ENCODE results near the gene MVD. TPM values are rescaled to one million over a fixed set of nuclear protein-coding genes. Genes with fewer than 3 reads are reported as not detected.

MVD gene
- total RNA-seq, 1 experiment from 2014 or later = 28.1 TPM

DNA sequence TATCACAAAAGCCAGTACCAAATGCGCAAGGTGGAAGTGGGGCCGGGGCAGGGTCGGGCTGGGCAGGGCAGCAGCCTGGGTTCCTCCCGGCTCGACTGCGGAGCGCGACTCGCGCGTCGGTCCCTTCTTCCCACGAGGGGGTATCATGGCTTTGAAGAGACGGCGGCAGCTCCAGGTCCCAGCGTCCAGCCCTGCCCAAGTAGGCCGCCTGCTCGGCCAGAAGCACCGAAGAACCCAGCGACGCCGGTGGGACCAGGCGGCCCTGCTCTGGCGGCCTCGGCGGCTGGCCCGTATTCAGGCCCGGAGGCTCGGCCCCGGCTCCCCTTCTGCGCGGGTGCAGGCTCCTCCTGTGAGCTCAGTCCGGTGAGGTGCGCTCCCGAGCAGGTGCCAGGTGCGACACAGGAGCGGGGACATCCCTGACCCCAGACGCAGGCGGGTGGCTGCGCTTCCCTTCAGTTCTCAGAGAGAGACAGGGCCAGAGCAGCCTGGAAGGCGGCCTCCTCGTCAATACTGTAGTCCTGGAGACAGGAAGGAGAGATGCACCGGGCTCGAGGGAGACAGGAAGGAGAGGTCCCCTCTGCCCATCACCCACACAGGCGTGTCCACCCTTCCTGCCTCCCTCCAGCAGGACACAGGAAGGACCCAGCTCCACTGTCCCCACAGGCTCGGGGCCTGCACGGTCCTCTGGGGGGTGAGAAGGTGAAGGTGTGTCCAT lies 34.4 kb upstream of the MVD start:
- no peak for DNase-seq (ENCODE audit: low spot score)

DNA sequence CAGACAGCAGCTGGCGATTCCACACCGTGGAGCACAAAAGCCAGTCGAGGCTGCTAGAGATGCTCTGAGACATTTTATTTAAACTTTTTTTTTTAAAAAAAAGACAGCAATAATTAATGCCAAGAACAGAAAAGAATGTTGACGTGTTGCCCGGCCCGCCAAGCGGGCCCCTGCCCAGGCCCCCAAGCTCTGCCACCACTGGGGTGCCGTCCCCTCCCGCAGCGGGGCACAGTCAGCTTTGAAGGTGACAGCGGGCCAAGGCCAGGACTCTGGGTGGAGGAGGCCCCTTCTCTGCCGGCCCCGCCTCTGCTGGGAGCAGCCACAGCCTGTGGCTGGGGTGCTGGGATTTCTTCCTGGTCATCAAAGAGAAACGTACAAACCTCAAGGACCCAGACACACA lies 33.5 kb upstream of the MVD start:
- DNase-seq (ENCODE audit: low spot score) = no peak

DNA sequence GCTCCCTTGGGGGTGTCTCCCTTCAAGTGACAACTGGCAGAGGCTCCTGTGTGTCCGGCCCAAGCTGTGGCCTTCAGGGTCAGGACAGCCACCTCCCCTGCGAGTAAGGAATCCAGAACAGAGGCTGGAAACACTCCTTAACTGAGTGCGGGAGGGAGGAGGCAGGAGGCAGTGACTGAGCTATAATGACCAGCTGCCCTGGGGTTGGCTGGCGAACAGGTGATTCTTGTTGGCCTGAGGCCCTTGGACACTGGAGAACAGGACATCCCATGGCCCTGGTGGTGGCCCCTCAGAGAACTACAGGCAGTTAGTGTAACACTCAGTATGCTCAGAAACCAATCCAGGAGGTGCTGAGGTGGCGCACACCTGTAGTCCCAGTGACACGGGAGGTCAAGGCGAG lies 32.9 kb upstream of the MVD start:
- no peak for DNase-seq (ENCODE audit: low spot score)

DNA sequence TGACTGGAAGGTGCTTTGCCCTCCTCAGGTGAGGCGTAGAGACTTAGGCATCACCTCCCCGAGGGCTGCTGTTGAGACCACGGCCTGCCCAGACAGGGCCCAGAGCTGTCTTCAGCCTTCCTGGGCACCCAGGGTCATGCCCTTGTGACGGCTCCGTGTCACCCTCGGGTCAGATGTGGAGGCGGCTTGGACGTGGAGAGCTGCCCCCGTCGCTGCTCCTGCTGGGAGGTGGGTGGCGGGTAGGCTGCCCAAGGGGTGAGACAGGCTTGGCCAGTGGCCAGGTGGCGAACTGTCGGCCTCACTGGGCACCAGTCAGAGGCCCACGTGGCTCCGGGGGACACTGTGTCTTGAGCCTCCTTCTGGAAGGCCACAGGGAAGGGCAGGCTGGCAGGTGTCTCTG lies 32.3 kb upstream of the MVD start:
- DNase-seq (ENCODE audit: low spot score) = no peak

DNA sequence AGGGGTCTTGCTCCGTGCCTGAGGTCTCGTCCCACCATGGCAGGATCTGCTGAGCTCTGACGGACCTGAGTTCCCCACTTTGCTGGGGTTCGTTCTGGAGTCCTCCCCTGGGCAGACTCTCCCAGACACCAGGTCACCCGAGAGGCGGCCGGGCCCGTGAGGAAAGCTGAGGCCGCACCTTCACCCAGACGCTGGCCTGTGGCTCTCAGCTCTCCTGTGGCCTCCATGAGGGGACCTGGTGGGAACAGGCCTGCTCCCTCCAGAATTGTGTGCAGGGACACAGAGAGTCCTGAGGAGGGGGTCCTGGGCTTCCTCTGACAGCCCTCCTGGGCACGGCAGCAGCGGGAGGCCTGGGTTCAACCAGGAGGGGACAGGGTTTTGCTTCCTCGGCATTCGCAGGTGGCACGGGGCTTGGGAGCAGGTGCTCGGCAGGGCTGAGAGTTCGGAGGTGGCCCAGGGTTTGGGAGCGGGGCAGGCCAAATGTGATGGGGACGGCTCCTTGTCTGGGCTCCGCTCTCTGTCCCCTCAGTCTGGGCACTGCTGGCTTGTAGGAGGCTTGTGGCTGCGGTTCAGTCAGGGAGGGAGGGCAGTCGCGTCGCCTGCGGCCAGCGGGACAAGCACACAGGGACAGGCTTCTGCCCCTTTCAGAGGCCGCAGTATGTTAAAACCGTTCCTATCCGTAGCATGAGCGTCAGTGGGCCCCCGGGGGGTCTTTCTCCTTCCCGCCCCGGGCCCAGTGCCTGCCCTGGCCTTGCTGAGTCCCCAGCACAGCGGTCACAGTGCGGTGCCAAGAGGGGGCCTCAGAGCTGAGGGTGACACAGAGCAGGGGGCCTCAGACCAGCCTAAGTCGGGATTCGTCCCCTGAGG lies 31.6 kb upstream of the MVD start:
- DNase-seq (ENCODE audit: low spot score) = no peak

DNA sequence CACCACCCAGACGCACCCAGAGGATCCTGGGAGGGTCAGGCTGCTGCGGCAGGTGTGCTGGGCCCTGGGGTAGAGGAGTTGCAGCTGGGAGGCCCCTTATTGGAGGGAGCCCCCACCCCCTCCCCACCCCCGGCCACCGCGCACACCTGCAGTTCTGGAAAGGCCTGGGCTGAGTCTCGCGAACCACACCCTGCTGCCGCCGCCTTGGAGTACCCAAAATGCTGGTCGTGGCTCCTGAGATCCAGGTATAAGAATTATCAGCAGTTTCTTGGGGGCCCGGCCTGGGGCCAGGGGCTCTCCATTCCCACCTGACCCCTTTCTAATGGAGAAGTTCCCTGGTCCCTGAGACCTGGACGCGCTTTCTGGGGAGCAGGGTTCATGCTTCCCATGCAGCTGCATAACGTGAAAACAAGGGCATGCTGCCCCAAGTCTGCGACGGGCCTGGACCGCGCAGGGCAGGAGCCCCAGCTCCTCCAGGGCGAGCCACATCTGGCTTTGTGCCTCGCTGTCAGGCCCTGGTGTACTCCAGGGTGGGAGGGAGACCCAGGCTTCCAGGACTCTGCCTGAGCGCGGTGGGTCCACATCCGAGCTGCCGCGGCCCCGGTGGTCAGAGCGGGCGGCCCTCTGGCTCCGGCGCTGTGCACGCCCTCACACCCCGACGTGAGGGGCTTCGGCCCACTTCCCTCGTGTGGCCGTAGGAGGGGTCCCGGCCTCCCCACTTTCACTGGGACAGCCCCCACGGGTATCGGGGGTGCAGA lies 30.7 kb upstream of the MVD start:
- no peak for DNase-seq (ENCODE audit: low spot score)

DNA sequence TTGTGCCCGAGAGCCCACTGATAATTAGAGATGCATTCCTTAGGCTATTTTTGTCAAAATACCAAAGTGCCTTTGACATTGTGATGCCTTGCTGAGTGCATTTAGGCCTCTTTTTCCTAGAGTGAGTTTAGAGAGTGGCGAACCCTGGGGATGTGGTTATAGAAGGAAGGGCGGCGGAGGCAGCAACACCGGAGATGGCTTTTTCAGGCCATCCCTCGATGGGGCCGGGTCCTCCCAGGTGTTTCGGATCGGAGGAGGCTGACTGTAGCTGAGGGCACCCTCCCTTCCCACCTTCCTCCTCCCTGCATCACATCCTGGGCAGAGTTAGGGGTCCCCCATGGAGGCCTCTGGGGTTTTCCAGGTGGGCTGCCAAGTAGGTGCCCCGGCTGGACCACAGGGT lies 30.0 kb upstream of the MVD start:
- DNase-seq (ENCODE audit: low spot score) = no peak

DNA sequence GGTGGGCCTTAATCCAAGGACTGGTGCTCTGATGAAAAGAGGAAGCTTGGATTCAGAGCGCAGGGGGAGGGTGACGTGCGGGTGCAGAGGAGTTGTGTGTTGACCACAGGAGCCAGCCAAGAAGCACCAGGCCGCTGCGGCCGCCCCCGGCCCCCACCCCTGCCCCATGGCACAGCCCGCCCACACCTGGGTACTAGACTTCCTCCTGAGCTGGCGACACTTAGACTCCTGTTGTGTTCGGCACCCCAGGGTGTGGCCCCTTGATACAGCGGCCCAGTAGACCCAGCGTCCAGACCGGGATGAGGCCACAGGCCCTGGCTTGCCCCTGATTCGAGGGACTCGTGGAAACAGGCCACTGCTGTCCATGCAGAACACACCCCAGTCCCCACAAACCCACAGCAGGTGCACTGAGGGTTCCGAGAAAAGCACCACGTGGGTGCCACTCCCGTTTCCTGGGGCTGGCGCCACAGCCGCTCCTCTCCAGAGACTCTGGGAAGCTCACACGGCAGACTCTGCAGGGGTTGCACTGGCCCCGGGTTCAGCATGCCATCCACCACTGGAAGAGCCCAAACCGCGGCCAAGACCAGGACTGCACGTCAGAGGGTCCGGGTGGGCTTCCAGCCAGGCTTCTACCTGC lies 29.2 kb upstream of the MVD start:
- no peak for DNase-seq (ENCODE audit: low spot score)

DNA sequence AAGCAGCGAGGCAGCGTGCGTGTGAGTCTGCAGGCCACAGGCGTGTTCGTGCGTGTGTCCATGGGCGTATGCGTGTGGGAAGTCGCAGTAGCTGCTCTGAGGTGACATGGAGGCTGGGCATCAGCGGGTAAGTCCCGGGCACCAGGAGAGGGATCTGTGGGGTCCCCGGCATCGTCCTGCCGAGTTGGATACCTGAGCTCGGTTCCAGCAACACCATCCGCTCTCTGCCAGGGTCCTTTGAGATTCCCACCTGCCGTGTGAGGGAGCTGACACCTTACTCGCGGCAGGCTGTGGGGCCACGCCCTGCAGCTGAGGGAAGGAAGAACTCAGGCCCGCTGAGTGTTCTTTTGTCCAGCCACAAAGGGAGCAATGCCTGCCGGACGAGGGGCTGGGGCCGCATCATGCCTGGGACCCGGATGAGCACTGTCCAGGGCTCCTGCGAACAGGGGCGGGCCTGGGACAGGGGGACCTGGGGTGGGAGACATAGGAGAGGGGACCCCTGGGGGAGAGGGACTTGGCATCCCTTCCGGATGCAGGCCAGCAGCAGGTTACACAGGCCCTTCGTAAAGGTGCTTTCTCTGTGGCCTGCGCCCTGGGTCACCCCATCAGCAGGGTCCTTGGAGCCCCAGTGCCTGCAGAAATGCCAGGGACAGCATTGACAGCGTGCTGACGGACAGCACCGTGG lies 28.4 kb upstream of the MVD start:
- no peak for DNase-seq (ENCODE audit: low spot score)

DNA sequence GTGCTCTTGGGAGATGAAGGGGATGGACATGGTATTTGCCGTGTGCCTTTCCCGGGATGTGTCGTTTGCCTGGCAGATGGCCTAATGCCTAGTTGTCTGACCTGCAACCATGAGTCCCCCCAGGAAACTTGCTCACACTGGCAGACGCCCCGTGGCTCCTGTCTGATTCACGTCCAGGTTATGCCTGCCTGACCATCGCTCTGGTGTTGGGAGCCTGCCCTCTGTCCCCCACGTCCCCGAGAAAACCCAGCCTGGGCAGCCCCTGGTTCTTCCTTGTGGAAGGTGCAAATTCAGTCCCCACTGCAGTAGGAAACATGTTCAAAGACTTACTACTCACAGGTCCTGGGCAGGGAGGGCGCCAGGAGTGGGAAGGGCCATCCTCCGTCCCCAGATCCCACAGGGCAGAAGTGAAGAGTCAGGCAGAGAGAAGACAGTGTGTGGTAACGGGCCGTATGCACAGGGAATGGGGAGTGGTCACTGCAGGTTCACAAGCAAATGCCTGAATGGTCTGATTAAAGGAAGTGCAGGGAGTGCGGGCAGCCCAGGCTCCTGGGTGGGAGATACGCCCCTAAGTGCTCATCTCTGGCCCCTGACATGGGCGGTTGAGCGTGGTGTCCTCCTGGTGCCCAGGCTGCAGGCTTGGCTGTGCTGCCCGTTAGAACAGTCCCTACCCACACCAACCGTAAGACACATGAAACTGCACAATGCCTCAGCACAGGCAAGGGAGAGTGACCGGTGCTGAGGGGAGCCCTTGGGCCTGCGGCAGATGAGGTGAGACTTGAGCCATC lies 27.6 kb upstream of the MVD start:
- DNase-seq (ENCODE audit: low spot score) = no peak

DNA sequence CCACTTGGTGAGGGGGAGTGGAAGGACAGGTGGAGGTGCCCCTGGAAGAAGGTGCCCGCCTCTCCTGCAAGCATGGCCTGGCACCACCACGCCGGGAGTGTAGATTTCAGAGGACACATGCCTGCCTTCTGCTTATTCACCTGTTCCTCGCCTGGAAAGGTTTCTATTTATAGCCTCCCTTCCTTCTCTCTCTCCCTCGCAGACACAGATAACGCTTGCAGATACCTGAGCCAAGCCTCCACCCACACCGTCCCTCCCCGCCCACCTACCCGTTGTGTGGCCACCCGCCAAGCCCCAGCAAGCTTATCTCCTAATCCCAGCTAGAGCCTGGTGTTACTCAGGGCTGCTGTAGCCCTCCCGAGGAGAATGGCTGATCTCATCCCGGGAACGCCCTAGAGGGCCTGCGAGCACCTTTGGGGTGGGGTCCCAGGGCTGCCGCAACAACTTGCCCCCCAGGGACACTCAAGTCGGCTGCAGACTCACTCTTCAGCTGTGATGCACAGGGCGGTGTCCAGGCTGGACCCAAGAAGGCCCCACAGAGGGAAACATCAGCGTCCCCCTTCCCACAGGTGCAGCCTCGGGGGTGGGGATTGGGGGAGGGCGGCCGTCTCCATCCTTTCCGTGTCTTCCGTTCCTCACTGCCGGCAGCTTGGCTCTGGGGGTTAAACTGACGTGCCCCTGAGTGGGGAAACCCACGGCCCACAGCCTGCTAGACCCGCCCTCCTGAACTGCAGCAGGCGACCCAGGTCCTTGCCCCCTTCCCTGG lies 25.3 kb upstream of the MVD start:
- DNase-seq (ENCODE audit: low spot score) = no peak

DNA sequence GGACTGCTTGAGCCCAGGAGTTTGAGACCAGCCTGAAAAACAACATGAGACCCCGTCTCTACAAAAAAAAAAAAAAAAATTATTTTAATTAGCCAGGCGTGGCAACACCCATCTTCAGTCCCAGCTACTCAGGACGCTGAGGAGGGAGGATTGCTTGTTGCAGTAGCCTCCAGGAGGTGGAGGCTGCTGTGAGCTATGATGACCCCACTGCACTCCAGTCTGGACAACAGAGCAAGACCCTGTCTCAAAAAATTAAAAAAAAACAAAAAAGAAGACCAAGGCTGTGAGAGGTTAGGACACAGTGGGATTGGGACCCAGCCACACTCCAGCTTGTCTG lies 24.8 kb upstream of the MVD start:
- DNase-seq (ENCODE audit: low spot score) = no peak

DNA sequence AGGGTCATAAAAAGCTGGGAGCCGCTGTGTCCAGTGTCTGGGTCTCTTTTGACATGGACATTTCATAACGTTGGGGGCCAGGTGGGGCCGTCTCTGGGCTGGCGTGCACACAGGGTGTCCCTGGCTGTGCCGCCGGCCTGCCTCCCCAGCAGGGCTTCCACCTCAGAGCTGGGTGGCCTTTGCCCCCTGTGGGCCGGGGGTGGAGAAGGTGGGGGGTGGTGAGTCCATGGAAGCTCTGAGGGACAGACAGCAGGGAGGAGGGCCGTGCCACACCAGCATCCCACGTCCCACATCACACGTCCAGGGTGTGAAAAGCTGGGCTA lies 24.3 kb upstream of the MVD start:
- DNase-seq (ENCODE audit: low spot score) = no peak

DNA sequence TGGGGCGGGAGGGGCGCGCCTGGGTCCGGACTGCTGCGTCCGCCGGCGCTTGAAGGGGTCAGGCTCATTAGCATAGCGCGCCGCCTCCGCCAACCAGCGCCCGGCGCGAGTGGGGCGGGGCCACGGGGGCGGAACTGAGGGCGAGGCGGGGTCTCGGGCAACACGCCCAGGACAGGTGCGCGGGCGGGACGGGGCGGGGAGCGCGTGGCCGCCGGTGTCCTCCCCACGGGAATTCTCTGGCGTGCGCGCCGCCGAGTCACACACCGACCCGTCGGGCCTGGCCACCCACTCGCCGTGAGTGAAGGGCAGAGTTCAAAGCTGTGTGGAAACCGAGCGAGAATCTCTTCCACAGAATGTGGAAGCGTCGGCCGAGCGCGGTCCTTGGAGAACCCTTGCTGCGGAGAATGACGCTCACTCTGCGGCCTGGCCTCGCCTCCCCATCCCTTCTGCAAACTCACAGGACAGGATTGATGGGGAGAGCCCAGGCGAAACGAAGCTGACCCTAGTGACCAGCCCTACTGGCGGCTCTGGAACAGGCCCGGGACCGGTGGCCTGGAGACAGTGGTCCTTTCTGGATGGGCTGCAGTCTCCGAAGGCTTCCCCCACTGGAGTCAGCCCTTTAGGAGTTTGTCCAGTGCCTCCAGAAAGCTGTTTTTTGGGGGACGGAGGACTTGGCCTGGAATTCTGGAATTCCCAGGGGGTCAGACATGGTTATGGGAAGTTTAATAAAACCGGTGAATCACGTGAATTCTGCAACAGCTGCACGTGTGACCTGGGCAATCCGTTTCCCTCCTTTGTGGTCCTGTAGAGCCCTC lies 23.8 kb upstream of the MVD start, which contains the start of gene SNAI3:
Gene SNAI3, minus strand, starts transcription at position 69 of the 815 bp plus-strand sequence. CDS start 101 bp downstream, outside the sequence.
- DNase-seq (ENCODE audit: low spot score) = peak; percentile 47

DNA sequence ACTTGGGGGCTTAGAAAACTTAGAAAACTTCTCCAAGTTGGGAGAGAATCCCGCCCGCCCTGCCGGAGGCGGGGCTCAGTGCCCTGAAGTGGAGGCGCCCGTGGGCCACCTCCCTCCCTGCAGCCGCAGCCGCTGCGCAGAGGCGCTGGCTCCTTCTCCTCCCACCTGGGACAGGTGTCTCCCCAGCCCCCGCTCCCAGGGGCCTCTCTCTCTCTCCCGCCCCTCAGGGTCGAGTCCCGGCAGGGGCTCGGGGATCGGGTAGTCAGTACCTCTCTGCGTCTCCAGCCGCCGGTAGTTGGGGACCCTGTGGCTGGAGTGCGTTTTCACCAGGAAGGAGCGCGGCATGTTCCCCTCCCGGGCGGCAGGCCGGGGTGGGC lies 23.2 kb upstream of the MVD start:
- no peak for DNase-seq (ENCODE audit: low spot score)

DNA sequence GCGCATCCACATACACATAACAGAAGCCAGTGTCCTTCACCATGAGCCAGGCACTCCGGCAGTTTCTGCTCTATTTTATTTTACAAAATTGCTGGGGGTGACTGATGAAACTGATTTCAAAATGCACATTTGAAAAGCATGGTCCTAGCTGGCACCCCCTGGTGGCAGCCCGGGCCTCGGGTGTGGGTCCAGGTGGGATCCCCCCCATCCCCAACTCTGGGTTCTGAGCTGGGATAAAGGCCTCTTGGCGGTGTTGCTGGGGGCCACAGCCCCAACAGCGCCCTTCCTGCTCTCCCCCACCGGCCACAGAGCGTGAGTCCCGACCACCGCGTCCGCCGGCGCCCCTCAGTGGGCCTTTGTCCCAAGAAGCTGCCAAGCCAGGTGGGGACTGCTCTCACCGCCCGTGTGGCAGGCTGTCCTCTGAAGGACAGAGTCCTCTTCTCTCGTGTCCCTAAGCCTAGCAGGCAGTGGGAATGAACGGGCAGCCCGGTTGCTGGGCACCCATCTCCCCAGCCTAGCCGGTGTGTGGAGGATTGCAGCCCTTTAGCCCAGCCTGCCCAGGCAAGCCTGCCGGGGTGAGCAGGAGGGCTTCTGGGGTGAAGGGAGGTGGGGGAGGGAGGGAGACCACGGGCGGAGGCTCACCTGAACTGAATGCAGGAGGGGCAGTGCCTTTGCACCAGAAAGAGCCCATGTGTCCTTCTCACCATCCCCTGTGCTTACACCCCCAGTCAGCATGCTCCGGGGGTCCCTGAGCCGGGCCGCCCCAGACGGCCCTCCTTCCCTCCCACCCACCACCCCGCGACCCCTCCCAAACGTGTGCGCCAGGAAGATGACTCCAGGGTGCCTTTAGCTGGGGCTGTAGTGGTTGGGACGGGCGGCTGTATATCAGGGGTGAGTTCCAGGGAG lies 22.5 kb upstream of the MVD start:
- DNase-seq (ENCODE audit: low spot score) = no peak

DNA sequence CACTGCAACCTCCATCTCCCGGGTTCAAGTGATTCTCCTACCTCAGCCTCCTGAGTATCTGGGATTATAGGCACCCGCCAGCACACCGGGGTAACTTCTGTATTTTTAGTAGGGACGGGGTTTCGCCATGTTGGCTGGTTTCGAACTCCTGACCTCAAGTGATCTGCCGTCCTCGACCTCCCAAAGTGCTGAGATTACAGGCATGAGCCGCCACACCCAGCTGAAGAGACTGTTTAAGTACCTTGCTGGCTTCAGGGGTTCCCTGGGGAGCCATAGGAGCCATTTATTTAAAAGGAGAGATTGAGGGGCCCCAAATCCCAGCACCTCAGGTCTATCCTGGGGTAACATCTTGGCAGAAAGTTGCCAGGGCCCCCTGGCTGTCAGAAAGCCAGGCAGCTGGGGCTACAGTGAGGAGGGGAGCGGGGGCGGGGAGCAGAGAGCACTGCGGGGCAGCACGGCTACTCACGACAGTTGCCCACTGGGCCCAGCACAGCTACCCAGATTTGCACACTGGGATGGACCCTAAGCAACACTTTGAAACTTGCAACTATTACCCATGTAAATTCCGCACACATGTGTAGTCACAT lies 21.8 kb upstream of the MVD start:
- no peak for DNase-seq (ENCODE audit: low spot score)

All from H4 (cell line).